DMS53 treated with DMSO at 0.1 percent for 48 hours (cell line): Measurements from ENCODE around the gene SPACA4.
"Not testable (repeated sequence)": the region's sequence is repeated elsewhere in the genome, so short reads cannot be mapped to it uniquely, and the experiment has no call there.

Experiments used
- DNase-seq: peaks from one replicate; lab custom pipeline; 2025; ENCODE audit not compliant: unreplicated experiment; lab: John Stamatoyannopoulos, UW

The SPACA4 gene

GRCh38 chr19:48618278-48618915 is 11.9 kb downstream of the SPACA4 start:
- no peak for DNase-seq

GRCh38 chr19:48618916-48619691 is 12.6 kb downstream of the SPACA4 start, which contains the start of the genes RPL18 and SPHK2:
Gene RPL18, minus strand, starts transcription at chr19:48619178. Its CDS starts 35 bp downstream, at chr19:48619143.
Gene SPHK2, plus strand, starts transcription at chr19:48619506. Its CDS starts 1,009 bp downstream, at chr19:48620515.
- DNase-seq = peak; percentile 99

DNA sequence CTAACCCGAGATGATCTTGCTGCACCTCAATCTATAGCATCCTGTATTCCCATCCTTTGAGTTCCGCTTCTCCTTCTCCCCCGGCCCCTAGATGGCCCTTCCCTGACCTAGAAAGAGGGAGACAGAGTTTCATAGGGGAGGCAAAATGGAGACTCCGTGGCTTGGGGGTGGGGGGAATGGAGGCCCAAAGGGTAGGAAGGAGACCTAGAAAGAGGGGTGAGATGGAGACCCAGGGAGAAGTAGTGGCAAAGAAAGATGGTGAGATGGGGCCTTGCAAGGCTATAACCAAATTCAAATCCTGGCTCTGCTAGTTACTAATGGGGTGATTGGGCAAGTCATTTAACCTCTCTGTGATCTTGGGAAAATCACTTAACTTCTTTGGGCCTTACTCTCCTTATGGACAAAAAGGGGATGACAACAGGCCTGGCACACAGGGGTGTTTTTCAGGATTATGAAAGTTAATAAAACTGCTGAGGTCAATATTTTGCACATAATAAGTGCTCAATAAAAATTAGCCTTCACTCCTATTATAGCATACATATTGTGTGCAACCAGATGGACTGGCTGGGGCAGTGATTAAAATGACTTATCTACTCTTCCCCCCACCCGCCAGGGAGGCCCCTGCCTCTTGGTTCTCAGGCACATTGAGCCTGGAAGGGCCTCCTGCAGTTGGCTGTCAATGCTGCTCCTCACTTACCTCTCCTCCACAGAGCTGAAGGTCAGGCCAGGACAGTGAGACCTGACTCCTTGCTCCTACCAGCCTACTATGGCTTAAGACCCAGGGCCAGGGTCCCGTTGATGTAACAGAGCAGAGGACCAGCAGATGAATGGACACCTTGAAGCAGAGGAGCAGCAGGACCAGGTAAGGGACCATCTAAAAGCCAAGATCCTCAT is 13.4 kb downstream of the SPACA4 start:
- no peak for DNase-seq

DNA sequence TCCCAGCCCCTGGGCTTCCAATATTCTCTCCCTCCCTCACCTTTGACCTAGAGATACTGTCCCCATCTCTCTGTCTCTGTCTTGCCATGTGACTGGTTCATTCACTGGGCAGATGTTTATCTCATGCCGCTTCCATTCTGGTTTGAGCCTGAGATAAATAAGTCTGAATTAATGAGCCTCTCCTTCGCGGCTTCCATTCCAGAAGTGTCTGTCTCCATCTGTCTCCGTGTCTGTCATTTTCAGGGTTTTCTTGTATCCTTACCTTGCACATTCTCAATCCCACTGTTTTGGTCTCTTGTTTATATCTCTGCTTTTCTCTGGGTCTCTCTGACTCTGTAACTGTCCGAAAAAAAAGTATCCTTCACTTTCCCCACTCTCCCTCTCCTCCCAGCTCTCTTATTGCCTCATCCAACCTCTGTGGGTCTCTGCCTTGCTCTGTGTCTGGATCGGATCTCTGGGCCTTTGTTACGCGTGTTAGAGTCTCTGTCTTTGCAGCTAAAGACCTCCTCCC is 17.1 kb downstream of the SPACA4 start:
- DNase-seq = no peak

DNA sequence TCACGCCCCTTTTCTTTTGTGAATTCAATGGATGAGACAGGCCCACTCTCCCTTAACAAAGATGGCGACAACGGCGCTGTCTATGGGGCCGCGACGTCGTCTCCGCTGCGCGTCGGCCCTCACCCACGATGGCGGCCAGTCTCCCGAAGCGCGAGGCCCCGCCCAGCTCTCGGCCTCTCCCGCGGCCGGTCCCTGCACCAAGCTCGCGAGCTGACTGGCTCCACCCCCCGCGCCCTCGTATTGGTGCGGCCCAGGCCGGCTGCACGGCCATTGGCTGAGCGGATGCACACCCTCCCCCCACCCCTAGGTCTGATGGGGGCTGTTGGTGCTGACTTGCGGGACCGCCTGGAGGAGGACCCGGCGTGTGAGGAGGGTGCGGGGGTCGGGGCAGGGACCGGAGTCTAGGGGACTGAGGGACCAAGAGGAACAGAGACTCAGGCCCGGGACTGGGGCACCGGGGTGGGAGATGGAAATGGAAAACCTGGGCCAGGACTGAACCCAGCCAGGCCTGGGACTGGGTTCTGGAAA is 17.6 kb downstream of the SPACA4 start:
- DNase-seq = peak; percentile 96

GRCh38 chr19:48624791-48625723 is 18.5 kb downstream of the SPACA4 start:
- DNase-seq = no peak

DNA sequence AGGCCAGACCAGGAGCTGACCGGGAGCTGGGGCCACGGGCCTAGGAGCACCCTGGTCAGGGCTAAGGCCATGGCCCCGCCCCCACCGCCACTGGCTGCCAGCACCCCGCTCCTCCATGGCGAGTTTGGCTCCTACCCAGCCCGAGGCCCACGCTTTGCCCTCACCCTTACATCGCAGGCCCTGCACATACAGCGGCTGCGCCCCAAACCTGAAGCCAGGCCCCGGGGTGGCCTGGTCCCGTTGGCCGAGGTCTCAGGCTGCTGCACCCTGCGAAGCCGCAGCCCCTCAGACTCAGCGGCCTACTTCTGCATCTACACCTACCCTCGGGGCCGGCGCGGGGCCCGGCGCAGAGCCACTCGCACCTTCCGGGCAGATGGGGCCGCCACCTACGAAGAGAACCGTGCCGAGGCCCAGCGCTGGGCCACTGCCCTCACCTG is 19.4 kb downstream of the SPACA4 start:
- DNase-seq = no peak

DNA sequence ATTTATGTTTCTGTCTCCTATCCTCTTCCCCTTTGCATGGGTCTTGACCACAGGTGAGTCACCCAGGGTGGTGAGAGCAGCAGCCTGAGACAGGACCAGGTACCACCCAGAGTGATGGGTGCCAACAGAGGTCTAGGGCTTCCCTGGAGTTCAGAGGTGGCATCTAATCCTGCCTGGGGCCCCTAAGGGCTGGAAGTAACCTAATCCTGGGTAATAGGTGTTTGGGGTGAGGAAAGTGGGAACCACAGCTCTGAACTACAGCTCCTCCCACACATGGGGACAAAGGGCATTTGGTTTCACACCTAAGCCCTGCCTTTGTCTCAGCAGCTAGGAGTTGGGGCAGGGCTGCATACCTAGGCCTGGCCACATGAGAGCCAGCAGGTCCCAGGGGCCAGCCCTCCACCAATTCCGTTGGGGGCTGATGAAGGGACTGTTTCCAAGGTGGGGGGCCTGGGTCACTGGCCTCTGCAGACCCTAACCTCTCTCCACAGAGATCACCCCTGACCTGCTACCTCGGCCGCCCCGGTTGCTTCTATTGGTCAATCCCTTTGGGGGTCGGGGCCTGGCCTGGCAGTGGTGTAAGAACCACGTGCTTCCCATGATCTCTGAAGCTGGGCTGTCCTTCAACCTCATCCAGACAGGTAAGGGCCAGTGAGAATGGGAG is 20.8 kb downstream of the SPACA4 start:
- no peak for DNase-seq

GRCh38 chr19:48627865-48628314 is 21.3 kb downstream of the SPACA4 start:
- DNase-seq = no peak

DNA sequence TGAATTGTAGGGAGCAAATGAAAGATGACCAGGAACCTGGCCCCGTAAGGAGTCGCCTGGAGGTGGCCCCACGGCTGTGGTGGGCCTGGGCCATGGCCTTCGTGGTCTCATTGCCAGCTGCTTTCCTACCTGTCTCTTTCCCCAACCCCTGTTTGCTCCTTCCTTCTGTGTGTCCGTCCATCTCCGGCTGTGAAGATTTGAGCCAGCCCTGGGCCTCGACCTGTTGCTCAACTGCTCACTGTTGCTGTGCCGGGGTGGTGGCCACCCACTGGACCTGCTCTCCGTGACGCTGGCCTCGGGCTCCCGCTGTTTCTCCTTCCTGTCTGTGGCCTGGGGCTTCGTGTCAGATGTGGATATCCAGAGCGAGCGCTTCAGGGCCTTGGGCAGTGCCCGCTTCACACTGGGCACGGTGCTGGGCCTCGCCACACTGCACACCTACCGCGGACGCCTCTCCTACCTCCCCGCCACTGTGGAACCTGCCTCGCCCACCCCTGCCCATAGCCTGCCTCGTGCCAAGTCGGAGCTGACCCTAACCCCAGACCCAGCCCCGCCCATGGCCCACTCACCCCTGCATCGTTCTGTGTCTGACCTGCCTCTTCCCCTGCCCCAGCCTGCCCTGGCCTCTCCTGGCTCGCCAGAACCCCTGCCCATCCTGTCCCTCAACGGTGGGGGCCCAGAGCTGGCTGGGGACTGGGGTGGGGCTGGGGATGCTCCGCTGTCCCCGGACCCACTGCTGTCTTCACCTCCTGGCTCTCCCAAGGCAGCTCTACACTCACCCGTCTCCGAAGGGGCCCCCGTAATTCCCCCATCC is 22.1 kb downstream of the SPACA4 start:
- DNase-seq = no peak

DNA sequence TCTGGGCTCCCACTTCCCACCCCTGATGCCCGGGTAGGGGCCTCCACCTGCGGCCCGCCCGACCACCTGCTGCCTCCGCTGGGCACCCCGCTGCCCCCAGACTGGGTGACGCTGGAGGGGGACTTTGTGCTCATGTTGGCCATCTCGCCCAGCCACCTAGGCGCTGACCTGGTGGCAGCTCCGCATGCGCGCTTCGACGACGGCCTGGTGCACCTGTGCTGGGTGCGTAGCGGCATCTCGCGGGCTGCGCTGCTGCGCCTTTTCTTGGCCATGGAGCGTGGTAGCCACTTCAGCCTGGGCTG is 22.7 kb downstream of the SPACA4 start:
- no peak for DNase-seq

- peak; percentile 92 for DNase-seq
Measured at GRCh38 chr19:48629599-48630295, 23.2 kb downstream of the SPACA4 start.

GRCh38 chr19:48630296-48631063 is 23.9 kb downstream of the SPACA4 start:
- peak; percentile 67 for DNase-seq

DNA sequence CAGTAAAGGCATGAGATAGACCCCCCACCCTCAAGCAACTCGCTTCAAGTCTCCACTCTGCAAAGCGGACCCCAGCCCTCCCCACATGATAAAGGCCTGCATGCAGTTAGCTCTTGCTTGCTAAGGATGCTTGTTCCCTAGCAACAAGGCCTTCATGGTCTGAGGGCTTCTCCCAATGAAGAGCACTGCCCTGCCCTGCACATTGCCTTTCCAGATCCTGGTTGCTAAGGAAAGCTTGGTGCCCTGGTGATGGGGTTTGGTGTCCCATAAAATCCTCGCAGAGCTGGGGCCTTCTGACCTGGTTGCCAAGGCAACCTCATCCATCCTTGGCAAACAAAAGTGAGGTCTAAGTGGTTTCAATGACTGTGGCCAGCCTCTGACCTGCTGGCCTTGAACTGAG is 24.7 kb downstream of the SPACA4 start:
- DNase-seq = no peak

DNA sequence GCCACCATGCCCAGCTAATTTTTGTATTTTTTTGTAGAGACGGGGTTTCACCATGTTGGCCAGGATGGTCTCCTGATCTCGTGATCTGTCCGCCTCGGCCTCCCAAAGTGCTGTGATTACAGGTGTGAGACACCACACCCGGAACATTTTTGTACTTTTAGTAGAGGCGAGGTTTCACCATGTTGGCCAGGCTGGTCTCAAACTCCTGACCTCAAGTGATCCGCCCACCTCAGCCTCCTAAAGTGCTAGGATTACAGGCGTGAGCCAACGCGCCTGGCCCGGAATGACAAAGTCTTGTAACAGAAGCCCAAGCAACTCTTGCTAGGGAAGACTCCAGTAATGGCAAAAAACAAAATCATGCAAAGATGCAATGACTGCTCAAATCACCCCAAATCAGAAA is 25.7 kb downstream of the SPACA4 start:
- not testable (repeated sequence) for DNase-seq

DNA sequence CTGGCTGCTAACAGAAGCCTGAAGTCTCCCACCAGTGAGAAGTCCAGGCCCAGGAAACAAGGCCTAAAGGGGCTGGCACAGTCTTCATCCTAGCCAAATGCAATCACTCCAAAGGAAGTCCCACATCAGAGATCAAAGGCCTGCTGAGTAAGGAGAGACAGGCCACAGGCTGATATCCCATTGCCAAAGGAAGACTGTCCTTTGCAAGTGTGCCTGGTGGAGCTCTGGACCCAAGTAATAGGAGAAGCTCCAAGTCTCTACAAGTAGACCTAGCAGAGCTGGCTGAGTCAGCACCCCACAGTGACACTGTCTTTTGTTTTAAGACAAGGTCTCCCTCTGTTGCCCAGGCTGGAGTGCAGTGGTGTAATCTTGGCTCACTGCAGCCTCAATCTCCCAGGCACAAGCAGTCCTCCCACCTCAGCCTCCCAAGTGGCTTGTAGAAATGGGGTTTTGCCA is 26.2 kb downstream of the SPACA4 start:
- no peak for DNase-seq
